Esophagus muscularis mucosa (tissue), 3 donors: ENCODE results near the gene TFF2.

Experiments used
- POLR2A ChIP-seq: fragments of 450-650 bp; IDR thresholded peaks from one replicate; pipeline ENCODE4 v1.6.1; 2017; ENCODE audit warnings: antibody characterized with exemption, moderate library complexity, mild to moderate bottlenecking, low read depth
- POLR2AphosphoS5 ChIP-seq, 2 donors: sonication (generic); formaldehyde crosslinking; IDR thresholded peaks; one replicate each; pipeline ENCODE4 v1.6.1; 2017; ENCODE audit warnings: antibody characterized with exemption in 2 of 2
- TF ChIP-seq, protein P1 (sequence below), 3 experiments: fragments of 200-600 bp in 2 of 3; fragments of 450-650 bp in 1 of 3; sonication (generic) in 2 of 3; IDR thresholded peaks; one replicate each; pipeline ENCODE4 v1.5.1; 2017 to 2019; ENCODE audit warnings: antibody characterized with exemption in 3 of 3, mild to moderate bottlenecking in 2 of 3, moderate library complexity in 1 of 3

- TF ChIP-seq, protein P1, sequence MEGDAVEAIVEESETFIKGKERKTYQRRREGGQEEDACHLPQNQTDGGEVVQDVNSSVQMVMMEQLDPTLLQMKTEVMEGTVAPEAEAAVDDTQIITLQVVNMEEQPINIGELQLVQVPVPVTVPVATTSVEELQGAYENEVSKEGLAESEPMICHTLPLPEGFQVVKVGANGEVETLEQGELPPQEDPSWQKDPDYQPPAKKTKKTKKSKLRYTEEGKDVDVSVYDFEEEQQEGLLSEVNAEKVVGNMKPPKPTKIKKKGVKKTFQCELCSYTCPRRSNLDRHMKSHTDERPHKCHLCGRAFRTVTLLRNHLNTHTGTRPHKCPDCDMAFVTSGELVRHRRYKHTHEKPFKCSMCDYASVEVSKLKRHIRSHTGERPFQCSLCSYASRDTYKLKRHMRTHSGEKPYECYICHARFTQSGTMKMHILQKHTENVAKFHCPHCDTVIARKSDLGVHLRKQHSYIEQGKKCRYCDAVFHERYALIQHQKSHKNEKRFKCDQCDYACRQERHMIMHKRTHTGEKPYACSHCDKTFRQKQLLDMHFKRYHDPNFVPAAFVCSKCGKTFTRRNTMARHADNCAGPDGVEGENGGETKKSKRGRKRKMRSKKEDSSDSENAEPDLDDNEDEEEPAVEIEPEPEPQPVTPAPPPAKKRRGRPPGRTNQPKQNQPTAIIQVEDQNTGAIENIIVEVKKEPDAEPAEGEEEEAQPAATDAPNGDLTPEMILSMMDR (IDR thresholded peaks at IDR 0.05), result no peak
- no peak for TF ChIP-seq POLR2A
- TF ChIP-seq POLR2AphosphoS5 (IDR thresholded peaks at IDR 0.05), result no peak
Observed at GRCh38 chr21:42300956-42301355, 49.8 kb downstream of the TFF2 start.
